SHP77 treated with DMSO at 0.1 percent for 48 hours (cell line): Measurements from ENCODE around the gene TASOR.
"Not testable (repeated sequence)": the region's sequence is repeated elsewhere in the genome, so short reads cannot be mapped to it uniquely, and the experiment has no call there.

Experiments used
- DNase-seq: peaks from one replicate; lab custom pipeline; 2025; lab: John Stamatoyannopoulos, UW

TASOR gene, protein sequence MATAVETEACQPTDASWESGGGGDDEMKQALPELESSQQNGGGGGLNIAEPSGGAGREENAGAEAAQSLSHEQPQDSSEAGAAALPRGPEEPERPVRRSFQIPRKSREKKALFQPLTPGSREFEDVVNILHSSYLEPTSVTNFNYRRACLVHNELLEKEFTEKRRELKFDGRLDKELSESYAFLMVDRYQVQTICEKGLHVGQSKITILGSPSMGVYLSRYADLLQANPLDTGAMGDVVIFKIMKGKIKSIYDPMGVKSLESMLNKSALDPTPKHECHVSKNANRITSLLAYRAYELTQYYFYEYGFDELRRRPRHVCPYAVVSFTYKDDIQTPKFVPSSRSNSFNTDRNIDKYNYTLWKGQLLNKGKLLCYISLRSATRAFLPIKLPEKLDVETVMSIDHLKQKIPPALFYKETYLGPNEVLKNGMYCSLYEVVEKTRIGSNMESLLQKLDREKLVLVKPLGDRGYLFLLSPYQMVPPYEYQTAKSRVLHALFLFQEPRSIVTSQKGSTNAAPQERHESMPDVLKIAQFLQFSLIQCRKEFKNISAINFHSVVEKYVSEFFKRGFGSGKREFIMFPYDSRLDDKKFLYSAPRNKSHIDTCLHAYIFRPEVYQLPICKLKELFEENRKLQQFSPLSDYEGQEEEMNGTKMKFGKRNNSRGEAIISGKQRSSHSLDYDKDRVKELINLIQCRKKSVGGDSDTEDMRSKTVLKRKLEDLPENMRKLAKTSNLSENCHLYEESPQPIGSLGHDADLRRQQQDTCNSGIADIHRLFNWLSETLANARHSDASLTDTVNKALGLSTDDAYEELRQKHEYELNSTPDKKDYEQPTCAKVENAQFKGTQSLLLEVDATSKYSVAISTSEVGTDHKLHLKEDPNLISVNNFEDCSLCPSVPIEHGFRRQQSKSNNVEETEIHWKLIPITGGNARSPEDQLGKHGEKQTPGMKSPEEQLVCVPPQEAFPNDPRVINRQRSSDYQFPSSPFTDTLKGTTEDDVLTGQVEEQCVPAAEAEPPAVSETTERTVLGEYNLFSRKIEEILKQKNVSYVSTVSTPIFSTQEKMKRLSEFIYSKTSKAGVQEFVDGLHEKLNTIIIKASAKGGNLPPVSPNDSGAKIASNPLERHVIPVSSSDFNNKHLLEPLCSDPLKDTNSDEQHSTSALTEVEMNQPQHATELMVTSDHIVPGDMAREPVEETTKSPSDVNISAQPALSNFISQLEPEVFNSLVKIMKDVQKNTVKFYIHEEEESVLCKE (N-terminal part only)

DNA sequence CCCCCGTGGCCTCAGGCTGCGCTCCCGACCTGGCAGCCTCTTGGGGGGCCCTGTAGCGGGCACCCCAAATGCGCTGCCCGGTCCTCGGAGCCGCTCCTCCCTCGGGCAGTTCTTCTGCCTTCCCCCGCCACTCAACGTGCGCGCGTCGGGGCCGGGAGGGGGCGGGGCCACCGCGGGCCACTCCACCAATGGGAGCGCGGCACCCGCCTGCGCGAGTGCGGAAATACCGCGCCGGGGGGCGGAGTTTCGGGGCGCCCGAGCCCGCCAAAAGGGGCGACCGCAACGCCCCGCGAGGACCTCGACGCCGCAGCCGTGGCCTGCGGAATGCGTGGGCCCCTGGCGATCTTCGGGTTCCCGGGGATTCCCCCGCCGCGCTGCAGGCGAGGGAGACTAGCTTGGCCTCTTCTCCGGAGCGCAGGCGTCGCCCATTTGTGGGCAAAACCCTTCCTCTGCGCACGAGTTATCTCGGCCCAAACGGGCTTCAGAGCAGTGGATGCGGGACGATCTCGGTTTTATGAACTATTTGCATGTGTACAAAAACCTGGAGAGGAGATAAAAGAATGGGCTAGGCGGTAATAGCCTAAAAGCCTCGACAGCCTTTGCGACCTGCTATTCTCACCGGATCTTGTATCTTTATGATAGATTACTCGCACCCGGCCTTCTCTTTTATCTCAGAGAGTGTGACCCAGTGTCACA, at the start of gene TASOR:
TASOR (minus strand) TSS at position 144 of the 696 bp plus-strand sequence. CDS start 259 bp downstream, outside the sequence.
- peak; percentile 40 for DNase-seq

DNA sequence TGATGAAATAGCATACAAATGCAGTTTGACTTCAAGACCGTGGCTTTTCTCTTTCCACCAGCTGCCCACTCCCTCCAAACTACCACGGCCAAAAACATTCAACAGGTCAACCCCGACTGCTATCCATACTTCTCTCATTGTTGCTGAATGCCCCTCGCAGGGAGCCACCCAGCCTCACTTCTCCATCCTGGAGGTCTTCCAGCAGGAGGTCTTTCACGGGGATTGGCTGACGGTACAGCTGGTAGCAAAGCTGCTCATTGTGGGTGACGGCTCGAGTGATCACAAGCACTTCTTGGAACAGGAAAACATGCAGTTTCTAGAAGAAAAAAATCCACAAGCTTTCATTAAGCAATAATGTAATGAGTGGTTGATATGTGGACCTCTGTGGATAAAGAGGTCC, 49.0 kb upstream of the TASOR start:
- no peak for DNase-seq

DNA sequence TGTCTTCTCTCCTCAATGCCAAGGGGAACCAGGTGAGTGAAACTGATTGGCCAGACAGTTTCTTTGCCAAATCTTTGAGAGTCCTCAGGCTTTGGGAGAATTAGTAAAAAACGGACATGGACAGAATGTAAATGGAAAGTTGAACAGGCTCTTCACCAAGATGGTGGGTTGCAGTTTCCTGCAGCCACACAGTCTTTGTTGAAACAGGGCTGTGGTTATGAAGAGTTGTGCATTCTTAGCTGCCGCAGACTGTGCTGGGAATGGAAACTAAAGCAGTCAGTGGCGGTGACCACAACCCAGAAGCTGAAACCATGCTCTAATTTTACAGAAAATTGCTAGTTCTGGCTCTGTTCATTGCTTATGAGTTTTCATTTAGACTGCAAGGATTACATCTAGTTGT, 42.1 kb upstream of the TASOR start:
- no peak for DNase-seq

DNA sequence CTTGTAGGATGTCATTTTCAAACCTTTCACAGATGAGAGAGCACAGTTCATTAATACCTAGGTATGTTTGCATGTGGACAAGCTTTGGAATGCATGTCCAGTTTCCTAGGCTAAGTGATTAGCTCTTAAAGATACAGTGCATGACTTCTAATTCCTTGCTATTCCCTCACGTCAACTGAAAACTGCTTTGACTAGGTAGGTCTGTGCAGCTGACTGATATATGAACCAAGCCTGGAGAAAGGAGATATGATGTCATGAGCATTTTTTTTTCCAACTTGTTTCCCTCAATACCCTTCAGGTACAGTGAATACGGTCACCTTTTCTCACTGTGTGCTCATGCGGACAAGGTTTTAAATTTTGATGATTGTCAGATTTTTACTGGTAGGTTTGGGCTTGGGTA, 41.6 kb upstream of the TASOR start:
- no peak for DNase-seq

DNA sequence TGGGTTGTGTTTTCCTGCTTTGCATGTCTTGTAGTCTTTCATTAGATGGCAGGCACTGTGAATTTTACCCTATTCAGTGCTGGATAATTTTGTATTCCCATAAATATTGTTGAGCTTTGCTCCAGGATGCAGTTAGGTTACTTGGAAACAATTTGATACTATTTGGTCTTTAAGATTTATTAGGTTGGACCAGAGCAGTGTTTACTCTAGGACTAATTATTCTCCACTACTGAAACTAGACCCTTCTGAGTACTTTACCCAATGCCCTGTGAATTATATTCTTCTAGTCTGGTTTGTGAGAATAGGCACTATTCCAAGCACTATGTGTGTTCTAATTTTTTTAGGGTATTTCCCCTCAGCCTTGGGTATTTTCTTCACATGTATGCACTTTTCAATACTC, 37.8 kb upstream of the TASOR start:
- no peak for DNase-seq

DNA sequence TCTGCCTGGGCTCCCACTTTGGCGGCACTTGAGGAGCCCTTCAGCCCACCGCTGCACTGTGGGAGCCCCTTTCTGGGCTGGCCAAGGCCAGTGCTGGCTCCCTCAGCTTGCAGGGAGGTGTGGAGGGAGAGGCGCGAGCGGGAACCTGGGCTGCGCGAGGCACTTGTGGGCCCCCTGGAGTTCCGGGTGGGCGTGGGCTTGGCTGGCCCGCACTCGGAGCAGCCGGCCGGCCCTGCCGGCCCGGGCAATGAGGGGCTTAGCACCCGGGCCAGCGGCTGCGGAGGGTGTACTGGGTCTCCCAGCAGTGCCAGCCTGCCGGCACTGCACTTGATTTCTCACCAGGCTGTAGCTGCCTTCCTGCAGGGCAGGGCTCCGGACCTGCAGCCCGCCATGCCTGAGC, 35.7 kb upstream of the TASOR start:
- DNase-seq = not testable (repeated sequence)

DNA sequence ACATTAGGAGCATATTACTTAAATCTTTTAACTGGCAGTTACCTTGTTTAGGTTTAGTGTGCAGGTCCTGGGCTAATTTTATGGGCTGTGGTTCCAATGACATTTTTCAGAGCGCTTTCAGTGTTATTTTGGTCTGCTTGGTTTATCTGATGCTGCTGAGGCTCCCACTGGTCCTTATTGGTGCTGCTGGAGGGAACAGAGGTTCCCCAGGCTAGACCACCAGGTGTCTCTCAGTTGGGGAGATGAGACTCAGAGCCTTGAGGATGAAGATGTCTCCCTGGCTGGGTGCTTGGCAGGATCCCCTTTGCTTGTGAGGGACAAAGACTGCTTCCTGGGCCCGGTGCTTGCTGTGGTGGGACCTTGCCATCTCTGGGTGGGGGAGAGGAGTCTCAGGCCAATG, 28.3 kb upstream of the TASOR start:
- DNase-seq = no peak

DNA sequence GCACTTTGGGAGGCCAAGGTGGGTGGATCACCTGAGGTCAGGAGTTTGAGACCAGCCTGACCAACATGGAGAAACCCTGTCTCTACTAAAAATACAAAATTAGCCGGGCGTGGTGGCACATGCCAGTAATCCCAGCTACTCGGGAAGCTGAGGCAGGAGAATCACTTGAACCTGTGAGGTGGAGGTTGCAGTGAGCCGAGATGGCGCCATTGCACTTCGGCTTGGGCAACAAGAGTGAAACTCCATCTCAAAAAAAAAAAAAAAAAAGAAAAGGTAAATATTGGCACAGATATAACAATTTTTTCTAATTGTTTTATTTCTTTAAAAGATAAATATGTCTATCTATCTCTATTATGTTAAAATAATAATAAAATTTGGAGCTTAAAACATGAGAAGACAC, 24.3 kb upstream of the TASOR start:
- not testable (repeated sequence) for DNase-seq

DNA sequence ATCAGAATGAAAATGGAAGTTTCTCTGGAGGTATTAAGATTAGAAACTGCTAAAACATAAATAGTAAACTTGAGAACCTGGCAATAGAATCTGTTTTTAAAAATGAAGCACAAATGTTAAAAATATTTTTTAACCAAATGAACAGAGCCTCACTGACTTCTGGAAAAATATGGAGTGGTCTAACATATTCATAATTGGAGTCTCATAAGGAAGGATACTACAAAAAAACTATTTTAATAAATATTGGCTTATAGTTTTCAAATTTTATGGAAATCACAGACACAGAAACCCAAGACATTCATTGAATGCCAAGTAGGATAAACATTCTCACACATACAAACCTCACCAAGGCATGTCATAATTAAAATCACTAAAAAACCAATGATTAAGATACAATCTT, 23.6 kb upstream of the TASOR start:
- DNase-seq = no peak

DNA sequence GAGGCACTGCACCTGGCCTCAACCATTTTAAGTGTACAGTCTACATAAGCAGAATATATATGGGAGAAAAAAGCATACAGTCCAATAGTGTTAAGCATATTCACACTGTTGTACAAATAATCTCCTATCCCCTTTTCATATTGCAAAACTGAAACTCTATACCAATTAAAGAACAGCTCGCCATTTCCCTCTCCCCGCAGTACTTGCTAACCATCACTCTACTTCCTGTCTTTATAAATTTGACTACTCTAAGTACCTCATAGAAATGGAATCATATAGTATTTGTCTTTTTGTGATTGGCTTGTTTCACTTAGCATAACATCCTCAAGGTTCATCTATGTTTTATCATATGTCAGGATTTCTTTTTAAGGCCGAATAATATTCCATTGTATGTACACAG, 21.6 kb upstream of the TASOR start:
- DNase-seq = no peak

DNA sequence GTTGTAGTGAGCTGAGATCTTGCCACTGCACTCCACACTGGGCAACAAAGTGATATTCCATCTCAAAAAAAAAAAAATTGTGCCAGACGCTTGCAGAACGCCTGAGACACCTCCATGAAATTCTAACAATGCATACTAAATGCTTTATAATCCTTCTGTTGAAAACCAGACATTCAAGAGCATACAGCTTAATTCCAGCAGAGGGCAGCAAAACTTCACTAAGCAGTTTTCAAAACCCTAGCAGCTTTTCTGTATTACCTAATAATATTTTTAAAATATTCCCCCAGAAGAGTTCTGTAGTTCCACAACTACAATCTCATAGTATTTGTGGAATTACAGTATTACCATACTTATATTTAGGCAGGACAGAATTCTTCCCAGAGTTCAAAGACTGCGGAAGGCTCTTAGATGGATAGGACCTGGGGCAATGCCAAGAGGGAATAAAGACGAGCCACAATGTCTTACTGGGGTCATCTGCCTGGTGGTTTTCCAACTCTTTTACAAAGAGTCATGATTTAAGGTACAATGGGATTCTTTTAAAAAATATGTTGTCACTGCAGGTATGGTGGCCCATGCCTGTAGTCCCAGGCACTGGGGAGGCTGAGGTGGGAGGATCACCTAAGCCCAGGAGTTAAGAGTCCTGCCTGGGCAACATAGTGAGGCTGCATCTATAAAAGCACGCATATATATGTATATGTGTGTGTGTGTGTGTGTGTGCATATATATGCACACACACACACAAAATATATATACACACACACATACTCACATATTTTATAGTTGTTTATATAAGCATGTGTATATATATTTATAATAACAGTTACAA, 19.6 kb upstream of the TASOR start:
- peak; percentile 62 for DNase-seq

DNA sequence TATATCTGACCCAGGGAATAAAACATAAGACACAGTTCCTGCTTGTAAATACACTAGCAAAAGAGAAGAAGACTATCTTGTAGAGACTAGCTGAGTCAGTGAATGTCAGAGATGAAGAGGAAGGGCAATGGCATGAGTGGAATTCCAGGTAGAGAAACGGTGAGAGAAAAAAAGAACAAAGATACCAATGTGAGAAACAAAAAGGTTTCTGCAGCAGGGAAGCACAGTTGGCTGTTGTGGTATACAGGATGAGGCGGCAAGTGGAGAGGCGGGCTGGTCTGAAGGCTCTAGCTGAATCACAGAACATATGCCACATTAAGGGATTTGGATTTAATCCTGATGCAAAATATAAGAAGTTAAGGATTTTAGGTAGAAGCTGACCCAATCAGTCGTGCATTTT, 17.1 kb upstream of the TASOR start:
- DNase-seq = no peak

DNA sequence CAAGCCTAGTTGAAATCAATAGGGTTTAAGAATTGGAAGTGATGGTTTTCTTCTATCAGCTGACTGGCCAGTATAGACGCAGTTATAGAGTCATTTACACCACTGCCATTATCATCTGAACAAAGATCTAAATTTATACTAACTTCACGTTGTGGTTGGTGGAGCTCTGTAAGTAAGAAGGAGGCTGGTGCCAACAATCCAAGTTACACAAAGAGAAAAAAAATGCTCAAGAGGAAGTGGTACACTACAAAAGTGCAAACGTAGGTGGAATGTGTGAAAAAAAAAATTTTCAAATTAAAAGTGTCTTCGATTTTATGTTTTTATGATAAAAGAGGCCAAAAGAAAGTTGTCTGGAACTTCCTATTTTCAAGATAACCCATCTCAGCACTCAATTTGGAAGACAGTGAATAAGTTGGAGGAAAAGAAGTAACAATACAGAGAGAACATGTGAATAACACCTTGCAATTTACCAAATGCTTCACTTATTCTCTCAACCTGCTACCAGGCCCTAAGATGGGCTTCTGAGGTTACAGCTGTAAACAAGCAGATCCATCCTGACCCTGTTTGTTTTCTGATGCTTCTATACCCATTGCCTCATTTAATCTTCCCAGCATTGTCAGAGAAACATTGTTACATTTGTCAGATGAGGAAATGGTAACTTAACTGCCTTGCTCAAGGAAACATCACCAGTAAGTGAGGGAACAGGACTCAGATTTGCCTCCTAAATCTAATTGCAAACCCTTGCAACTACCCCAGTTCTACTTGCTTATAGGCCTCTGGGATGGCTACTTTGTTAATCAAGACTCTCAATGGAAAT, 12.0 kb upstream of the TASOR start:
- DNase-seq = no peak

DNA sequence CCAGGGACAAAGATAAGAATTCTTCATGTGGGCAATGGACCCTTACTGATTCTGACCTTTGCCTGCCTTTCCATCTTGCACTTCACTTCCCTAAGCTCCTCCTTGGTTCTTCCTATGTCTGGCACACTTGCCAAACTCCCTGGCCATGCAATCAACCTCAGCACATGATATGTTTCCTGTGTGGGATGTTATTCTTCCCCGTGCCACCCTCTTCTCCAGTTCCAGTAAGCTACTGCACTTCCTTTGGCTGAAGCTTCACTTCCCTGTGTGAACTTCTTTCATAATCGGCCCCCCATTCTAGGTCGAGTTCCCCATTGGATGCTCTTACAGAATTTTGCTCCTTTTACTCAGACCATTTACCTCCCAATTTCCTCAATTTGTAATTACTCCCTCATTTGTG, 10.7 kb upstream of the TASOR start:
- DNase-seq = no peak

DNA sequence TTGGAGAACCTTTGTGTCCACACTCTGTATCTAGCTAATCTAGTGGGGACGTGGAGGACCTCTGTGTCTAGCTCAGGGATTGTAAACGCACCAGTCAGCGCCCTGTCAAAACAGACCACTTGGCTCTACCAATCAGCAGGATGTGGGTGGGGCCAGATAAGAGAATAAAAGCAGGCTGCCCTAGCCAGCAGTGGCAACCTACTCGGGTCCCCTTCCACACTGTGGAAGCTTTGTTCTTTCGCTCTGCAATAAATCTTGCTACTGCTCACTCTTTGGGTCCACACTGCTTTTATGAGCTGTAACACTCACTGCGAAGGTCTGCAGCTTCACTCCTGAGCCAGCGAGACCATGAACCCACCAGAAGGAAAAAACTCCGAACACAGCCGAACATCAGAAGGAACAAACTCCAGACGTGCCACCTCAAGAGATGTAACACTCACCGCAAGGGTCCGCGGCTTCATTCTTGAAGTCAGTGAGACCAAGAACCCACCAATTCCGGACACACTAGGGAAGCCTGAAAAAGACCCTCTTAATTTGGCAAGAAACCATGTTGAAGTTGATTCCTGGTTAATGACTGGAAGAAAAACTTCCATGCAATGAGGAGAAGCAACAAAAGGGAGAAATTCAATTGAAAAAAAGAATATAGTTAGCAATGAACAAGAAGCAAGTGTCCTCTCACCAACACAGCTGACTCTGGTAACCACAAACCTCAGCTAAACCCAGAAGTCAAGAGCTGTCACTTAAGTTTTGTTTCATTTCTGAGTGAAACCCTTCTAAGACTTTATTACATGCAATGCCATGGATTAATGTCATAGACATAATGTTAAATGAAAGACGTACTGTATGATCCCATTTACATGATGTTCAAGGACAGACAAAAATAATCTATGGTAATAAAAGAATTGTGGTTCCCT, 9.7 kb upstream of the TASOR start:
- not testable (repeated sequence) for DNase-seq

DNA sequence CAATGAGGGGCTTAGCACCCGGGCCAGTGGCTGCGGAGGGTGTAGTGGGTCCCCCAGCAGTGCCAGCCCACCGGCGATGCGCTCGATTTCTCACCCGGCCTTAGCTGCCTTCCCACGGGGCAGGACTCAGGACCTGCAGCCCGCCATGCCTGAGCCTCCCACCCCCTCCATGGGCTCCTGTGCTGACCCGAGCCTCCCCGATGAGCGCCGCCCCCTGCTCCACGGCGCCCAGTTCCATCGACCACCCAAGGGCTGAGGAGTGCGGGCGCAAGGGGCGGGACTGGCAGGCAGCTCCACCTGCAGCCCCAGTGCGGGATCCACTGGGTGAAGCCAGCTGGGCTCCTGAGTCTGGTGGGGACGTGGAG, 8.9 kb upstream of the TASOR start:
- DNase-seq = not testable (repeated sequence)

DNA sequence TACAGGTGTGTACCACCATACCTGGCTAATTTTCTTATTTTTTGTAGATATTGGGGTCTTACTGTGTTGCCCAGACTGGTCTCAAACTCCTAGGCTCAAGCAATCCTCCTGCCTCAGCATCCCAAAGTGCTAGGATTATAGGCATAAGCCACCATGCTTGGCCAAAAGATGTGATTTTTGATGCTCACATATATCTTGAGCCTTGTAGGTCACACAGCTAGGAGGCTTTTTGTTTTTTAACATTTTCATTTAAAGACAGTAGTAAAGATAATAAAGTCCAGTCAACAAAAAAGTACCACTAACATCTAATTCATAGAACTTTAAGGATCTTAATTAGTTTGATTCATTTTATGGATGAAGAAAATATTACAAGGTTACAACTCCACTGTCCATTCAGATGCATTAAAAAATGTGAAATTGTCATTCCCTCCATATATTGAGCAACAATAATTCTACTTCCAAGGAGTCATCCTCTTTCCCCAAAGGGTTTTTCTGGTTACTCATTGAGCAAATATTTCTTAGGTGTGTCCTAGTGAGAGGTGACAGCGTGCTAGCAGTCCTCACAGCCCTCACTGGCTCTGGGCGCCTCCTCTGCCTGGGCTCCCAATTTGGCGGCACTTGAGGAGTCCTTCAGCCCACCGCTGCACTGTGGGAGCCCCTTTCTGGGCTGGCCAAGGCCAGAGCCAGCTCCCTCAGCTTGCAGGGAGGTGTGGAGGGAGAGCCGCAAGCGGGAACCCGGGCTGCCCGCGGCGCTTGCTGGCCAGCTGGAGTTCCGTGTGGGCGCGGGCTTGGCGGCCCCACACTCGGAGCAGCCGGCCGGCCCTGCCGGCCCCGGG, 8.3 kb upstream of the TASOR start:
- DNase-seq = no peak

DNA sequence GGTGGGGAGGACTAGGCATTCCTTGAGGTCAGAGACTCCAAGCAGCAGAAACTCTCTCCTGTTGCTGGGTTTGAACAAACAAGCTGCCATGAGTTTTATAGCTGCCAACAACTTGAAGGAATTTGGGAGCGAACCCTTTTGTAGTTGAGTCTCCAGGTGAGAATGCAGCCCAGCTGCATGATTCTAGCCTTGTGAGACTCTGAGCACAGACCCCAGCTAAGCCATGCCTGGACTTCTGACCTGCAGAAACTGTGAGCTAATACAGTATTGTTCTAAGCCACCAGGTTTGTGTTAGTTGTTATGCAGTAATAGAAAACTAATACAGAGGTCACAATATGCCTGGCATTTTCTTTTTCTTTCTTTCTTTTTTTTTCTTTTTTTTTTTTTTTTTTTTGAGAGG, 6.2 kb upstream of the TASOR start:
- no peak for DNase-seq
